Measurements from ENCODE around the gene DPP6. TPM values are rescaled to one million over a fixed set of nuclear protein-coding genes. Genes with fewer than 3 reads are reported as not detected.

The DPP6 gene
- total RNA-seq, 1 experiment from 2014 or later = not detected

- H3K36me3 ChIP-seq (ENCODE audit: control insufficient read depth, insufficient read depth, low read length) = no peaks in the 10 kb centered on the region
- Mint-ChIP-seq H3K4me1 (ENCODE audit: low read depth, unreplicated experiment) (no peaks in the 10 kb centered on the region), H3K27ac (ENCODE audit: unreplicated experiment) (no peak overlapping the region), H3K27me3 (ENCODE audit: insufficient read depth, unreplicated experiment) (no peaks in the 10 kb centered on the region), H3K4me3 (ENCODE audit: unreplicated experiment) (no peak overlapping the region), H3K36me3 (ENCODE audit: insufficient read depth, unreplicated experiment) (no peaks in the 10 kb centered on the region), H3K9me3 (ENCODE audit: unreplicated experiment) (peaks cover 10% of the 10 kb centered on the region)
- no peak overlapping the region for H3K4me3 ChIP-seq (ENCODE audit: low read depth, low read length)
- H3K4me1 ChIP-seq = no peaks in the 10 kb centered on the region
- DNase-seq = no peak
- no peaks in the 10 kb centered on the region for H3K27me3 ChIP-seq (replicated peaks; ENCODE audit: control insufficient read depth, insufficient read depth, low read length)
- ChIA-PET POLR2A (no interaction called here), CTCF (no interaction called here)
- no TSS peak for BruUV-seq (replicated peaks)
- H3K9me3 ChIP-seq = 0 out of 2 replicates have a peak, but pooled peaks cover 3% of the 10 kb centered on the region
- intact Hi-C loops (cut with micrococcal nuclease; ENCODE audit: unreplicated experiment) = no loop called here
- TF ChIP-seq, protein P1, sequence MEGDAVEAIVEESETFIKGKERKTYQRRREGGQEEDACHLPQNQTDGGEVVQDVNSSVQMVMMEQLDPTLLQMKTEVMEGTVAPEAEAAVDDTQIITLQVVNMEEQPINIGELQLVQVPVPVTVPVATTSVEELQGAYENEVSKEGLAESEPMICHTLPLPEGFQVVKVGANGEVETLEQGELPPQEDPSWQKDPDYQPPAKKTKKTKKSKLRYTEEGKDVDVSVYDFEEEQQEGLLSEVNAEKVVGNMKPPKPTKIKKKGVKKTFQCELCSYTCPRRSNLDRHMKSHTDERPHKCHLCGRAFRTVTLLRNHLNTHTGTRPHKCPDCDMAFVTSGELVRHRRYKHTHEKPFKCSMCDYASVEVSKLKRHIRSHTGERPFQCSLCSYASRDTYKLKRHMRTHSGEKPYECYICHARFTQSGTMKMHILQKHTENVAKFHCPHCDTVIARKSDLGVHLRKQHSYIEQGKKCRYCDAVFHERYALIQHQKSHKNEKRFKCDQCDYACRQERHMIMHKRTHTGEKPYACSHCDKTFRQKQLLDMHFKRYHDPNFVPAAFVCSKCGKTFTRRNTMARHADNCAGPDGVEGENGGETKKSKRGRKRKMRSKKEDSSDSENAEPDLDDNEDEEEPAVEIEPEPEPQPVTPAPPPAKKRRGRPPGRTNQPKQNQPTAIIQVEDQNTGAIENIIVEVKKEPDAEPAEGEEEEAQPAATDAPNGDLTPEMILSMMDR (IDR thresholded peaks at IDR 0.05; ENCODE audit: insufficient read depth in 1 of 2, low read depth in 1 of 2, low read length in 1 of 2, severe bottlenecking in 1 of 2, unreplicated experiment in 1 of 2) = no peak
These were observed 452.7 kb downstream of the DPP6 start for GRCh38 chr7:154504918-154505317.

- no peaks in the 10 kb centered on the region for H3K36me3 ChIP-seq (ENCODE audit: control insufficient read depth, insufficient read depth, low read length)
- intact Hi-C loops (cut with micrococcal nuclease; ENCODE audit: unreplicated experiment) = no loop called here
- CTCF ChIA-PET = no interaction called here
- H3K4me3 ChIP-seq (ENCODE audit: low read depth, low read length) = no peak overlapping the region
- TF ChIP-seq, protein P1 (IDR thresholded peaks at IDR 0.05; ENCODE audit: insufficient read depth in 1 of 2, low read depth in 1 of 2, low read length in 1 of 2, severe bottlenecking in 1 of 2, unreplicated experiment in 1 of 2) = no peak
- no peaks in the 10 kb centered on the region for H3K4me1 ChIP-seq
- Mint-ChIP-seq H3K27ac (ENCODE audit: unreplicated experiment) (no peak overlapping the region), H3K9me3 (ENCODE audit: unreplicated experiment) (peaks cover 7% of the 10 kb centered on the region), H3K4me1 (ENCODE audit: low read depth, unreplicated experiment) (no peaks in the 10 kb centered on the region), H3K4me3 (ENCODE audit: unreplicated experiment) (no peak overlapping the region), H3K27me3 (ENCODE audit: insufficient read depth, unreplicated experiment) (no peaks in the 10 kb centered on the region), H3K36me3 (ENCODE audit: insufficient read depth, unreplicated experiment) (no peaks in the 10 kb centered on the region)
- 0 out of 2 replicates have a peak, but pooled peaks cover 3% of the 10 kb centered on the region for H3K9me3 ChIP-seq
- H3K27me3 ChIP-seq (replicated peaks; ENCODE audit: control insufficient read depth, insufficient read depth, low read length) = no peaks in the 10 kb centered on the region
- no TSS peak for BruUV-seq (replicated peaks)
- POLR2A ChIA-PET = no interaction called here
- DNase-seq = no peak
These were observed 453.2 kb downstream of the DPP6 start for GRCh38 chr7:154505362-154505761.

DNA sequence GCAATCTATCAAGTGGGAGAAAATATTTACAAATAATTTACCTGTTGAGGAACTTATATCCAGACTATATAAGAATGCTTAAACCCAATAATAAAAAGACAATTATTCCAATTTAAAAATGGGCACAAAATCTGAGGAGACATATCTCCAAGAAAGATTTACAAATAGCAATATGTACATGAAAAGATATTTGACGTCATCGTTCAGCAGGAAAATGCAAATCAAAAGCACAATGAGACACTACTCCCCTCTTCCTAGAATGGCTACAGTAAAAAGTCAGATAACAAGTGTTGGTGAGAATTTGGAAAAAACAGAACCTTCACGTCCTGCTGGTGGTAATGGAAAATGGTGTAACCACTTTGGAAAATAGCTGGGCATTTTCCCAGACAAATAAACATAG, 457.0 kb downstream of the DPP6 start:
- TF ChIP-seq, protein P1 (IDR thresholded peaks at IDR 0.05; ENCODE audit: insufficient read depth in 1 of 2, low read depth in 1 of 2, low read length in 1 of 2, severe bottlenecking in 1 of 2, unreplicated experiment in 1 of 2) = no peak
- Mint-ChIP-seq H3K27ac (ENCODE audit: unreplicated experiment) (no peak overlapping the region), H3K4me3 (ENCODE audit: unreplicated experiment) (no peak overlapping the region), H3K27me3 (ENCODE audit: insufficient read depth, unreplicated experiment) (no peaks in the 10 kb centered on the region), H3K36me3 (ENCODE audit: insufficient read depth, unreplicated experiment) (no peaks in the 10 kb centered on the region), H3K9me3 (ENCODE audit: unreplicated experiment) (no peaks in the 10 kb centered on the region), H3K4me1 (ENCODE audit: low read depth, unreplicated experiment) (no peaks in the 10 kb centered on the region)
- no peak for DNase-seq
- Histone ChIP-seq H3K9me3 (no peaks in the 10 kb centered on the region), H3K27me3 (replicated peaks; ENCODE audit: control insufficient read depth, insufficient read depth, low read length) (no peaks in the 10 kb centered on the region), H3K36me3 (ENCODE audit: control insufficient read depth, insufficient read depth, low read length) (no peaks in the 10 kb centered on the region), H3K4me3 (ENCODE audit: low read depth, low read length) (no peak overlapping the region), H3K4me1 (no peaks in the 10 kb centered on the region)
- ChIA-PET POLR2A (no interaction called here), CTCF (no interaction called here)
- intact Hi-C loops (cut with micrococcal nuclease; ENCODE audit: unreplicated experiment) = no loop called here
- no TSS peak for BruUV-seq (replicated peaks)

Measured in Caco-2 (cell line).